GM21390 (cell line): ENCODE measurements around the gene CTSK.
A peak's percentile ranks its signal among the peaks of the same experiment; 100 is the strongest.
"Not testable (repeated sequence)": the region's sequence is repeated elsewhere in the genome, so short reads cannot be mapped to it uniquely, and the experiment has no call there.

Source experiments
- ATAC-seq: cut with Tn5 transposase; IDR thresholded peaks from one replicate; pipeline ENCODE4 v1.9.1; 2021; ENCODE audit not compliant: unreplicated experiment

Gene CTSK

GRCh38 chr1:150807249-150808023 is 624 bp downstream of the CTSK start:
- ATAC-seq, result no peak

GRCh38 chr1:150805899-150806298 is 2.2 kb downstream of the CTSK start:
- ATAC-seq, result no peak

- no peak for ATAC-seq
Observed at GRCh38 chr1:150804671-150805070, 3.4 kb downstream of the CTSK start.

- ATAC-seq, result no peak
Observed at GRCh38 chr1:150799089-150799488, 9.0 kb downstream of the CTSK start.

GRCh38 chr1:150798525-150798924 is 9.5 kb downstream of the CTSK start:
- no peak for ATAC-seq

GRCh38 chr1:150796374-150796773 is 11.7 kb downstream of the CTSK start:
- no peak for ATAC-seq

GRCh38 chr1:150793778-150794177 is 14.3 kb downstream of the CTSK start:
- not testable (repeated sequence) for ATAC-seq

GRCh38 chr1:150793221-150793620 is 14.8 kb downstream of the CTSK start:
- ATAC-seq, result no peak

- no peak for ATAC-seq
Observed at GRCh38 chr1:150791585-150791984, 16.5 kb downstream of the CTSK start.

- no peak for ATAC-seq
Observed at GRCh38 chr1:150789396-150789795, 18.7 kb downstream of the CTSK start.

- no peak for ATAC-seq
Observed at GRCh38 chr1:150788946-150789345, 19.1 kb downstream of the CTSK start.

GRCh38 chr1:150787455-150787854 is 20.6 kb downstream of the CTSK start:
- no peak for ATAC-seq

GRCh38 chr1:150780510-150780909 is 27.6 kb downstream of the CTSK start:
- no peak for ATAC-seq

- no peak for ATAC-seq
Observed at GRCh38 chr1:150778409-150778808, 29.7 kb downstream of the CTSK start.

- no peak for ATAC-seq
Observed at GRCh38 chr1:150777544-150777943, 30.5 kb downstream of the CTSK start.

- ATAC-seq, result not testable (repeated sequence)
Observed at GRCh38 chr1:150775931-150776505, 32.0 kb downstream of the CTSK start.

- no peak for ATAC-seq
Observed at GRCh38 chr1:150775276-150775675, 32.8 kb downstream of the CTSK start.

- no peak for ATAC-seq
Observed at GRCh38 chr1:150772326-150772725, 35.7 kb downstream of the CTSK start.

- not testable (repeated sequence) for ATAC-seq
Observed at GRCh38 chr1:150767704-150768103, 40.4 kb downstream of the CTSK start.

GRCh38 chr1:150765977-150766301 is 42.1 kb downstream of the CTSK start:
- peak; percentile 11 for ATAC-seq

- ATAC-seq, result peak; percentile 85
Observed at GRCh38 chr1:150765296-150765976, 42.6 kb downstream of the CTSK start, which contains the start of gene CTSS. TSS of gene CTSS (minus strand) at chr1:150765778. CDS start at chr1:150764763, 1,015 bp downstream.

- ATAC-seq, result no peak
Observed at GRCh38 chr1:150764617-150765101, 43.4 kb downstream of the CTSK start.
